HG03460 (cell line): Measurements from ENCODE around the gene HOXD12.

Experiments
- ATAC-seq: cut with Tn5 transposase; IDR thresholded peaks from one replicate; pipeline ENCODE4 v1.9.1; 2021; ENCODE audit not compliant: unreplicated experiment

The HOXD12 gene

GRCh38 chr2:176105078-176105729 is 5.6 kb downstream of the HOXD12 start:
- ATAC-seq, result no peak

- ATAC-seq, result no peak
Observed at GRCh38 chr2:176105730-176106580, 6.4 kb downstream of the HOXD12 start.

- no peak for ATAC-seq
Observed at GRCh38 chr2:176106581-176107539, 7.3 kb downstream of the HOXD12 start, which contains the start of gene HOXD11. Gene HOXD11, plus strand, starts transcription at chr2:176107280. Its CDS starts 76 bp downstream, at chr2:176107356.

- ATAC-seq, result no peak
Observed at GRCh38 chr2:176107731-176108181, 8.2 kb downstream of the HOXD12 start.

GRCh38 chr2:176109192-176109901 is 9.8 kb downstream of the HOXD12 start:
- no peak for ATAC-seq

GRCh38 chr2:176109946-176110345 is 10.4 kb downstream of the HOXD12 start:
- ATAC-seq, result no peak

- no peak for ATAC-seq
Observed at GRCh38 chr2:176110415-176111308, 11.1 kb downstream of the HOXD12 start.

GRCh38 chr2:176111309-176111663 is 11.7 kb downstream of the HOXD12 start:
- no peak for ATAC-seq

- ATAC-seq, result no peak
Observed at GRCh38 chr2:176111846-176112374, 12.3 kb downstream of the HOXD12 start.

GRCh38 chr2:176112375-176113302 is 13.0 kb downstream of the HOXD12 start:
- ATAC-seq, result no peak

- no peak for ATAC-seq
Observed at GRCh38 chr2:176114120-176114929, 14.7 kb downstream of the HOXD12 start.

- ATAC-seq, result no peak
Observed at GRCh38 chr2:176114930-176115625, 15.5 kb downstream of the HOXD12 start.

GRCh38 chr2:176115883-176116813 is 16.6 kb downstream of the HOXD12 start, which contains the start of gene HOXD10:
Gene HOXD10, plus strand, starts transcription at chr2:176116778. Its CDS starts 56 bp downstream, at chr2:176116834.
- ATAC-seq, result no peak

- no peak for ATAC-seq
Observed at GRCh38 chr2:176117162-176117822, 17.7 kb downstream of the HOXD12 start.

GRCh38 chr2:176117823-176118371 is 18.3 kb downstream of the HOXD12 start:
- ATAC-seq, result no peak
